Amygdala (tissue), 56 donors: ENCODE results near the gene CD151.

Experiments used
- DNase-seq, 56 donors: peaks; one replicate each; lab custom pipeline; 2025; lab: John Stamatoyannopoulos, UW

CD151 gene

GRCh38 chr11:853682-854448, 21.1 kb downstream of the CD151 start:
- DNase-seq: no peak

GRCh38 chr11:854601-855329, 22.0 kb downstream of the CD151 start:
- DNase-seq: no peak

- DNase-seq: no peak
Measured at GRCh38 chr11:855330-855674, 22.6 kb downstream of the CD151 start.

- no peak for DNase-seq
Measured at GRCh38 chr11:855796-856195, 23.0 kb downstream of the CD151 start.

- no peak for DNase-seq
Measured at GRCh38 chr11:856397-856796, 23.6 kb downstream of the CD151 start.

GRCh38 chr11:858053-858761, 25.5 kb downstream of the CD151 start:
- DNase-seq: no peak

- no peak for DNase-seq
Measured at GRCh38 chr11:858762-859339, 26.1 kb downstream of the CD151 start.

GRCh38 chr11:859394-860131, 26.8 kb downstream of the CD151 start:
- peak in 50 of 56 donors; percentile 15 to 85 (median 64) for DNase-seq

GRCh38 chr11:860234-861104, 27.7 kb downstream of the CD151 start:
- no peak for DNase-seq

GRCh38 chr11:861105-861479, 28.3 kb downstream of the CD151 start:
- no peak for DNase-seq

GRCh38 chr11:862081-862661, 29.4 kb downstream of the CD151 start:
- DNase-seq: no peak

- DNase-seq: no peak
Measured at GRCh38 chr11:862696-863022, 29.9 kb downstream of the CD151 start.

GRCh38 chr11:863023-863909, 30.5 kb downstream of the CD151 start:
- DNase-seq: no peak

- DNase-seq: no peak
Measured at GRCh38 chr11:863910-864827, 31.4 kb downstream of the CD151 start.

GRCh38 chr11:864898-865297, 32.1 kb downstream of the CD151 start:
- no peak for DNase-seq

- no peak for DNase-seq
Measured at GRCh38 chr11:865462-866430, 33.0 kb downstream of the CD151 start.
